WTC11 (cell line): ENCODE measurements around the gene GLG1. TPM values are rescaled to one million over a fixed set of nuclear protein-coding genes. Genes with fewer than 3 reads are reported as not detected.
"Not testable (repeated sequence)": the region's sequence is repeated elsewhere in the genome, so short reads cannot be mapped to it uniquely, and the experiment has no call there.

Source experiments
- ATAC-seq: fragments of 200-7000 bp; cut with Tn5 transposase; 2 replicates; pipeline ENCODE4 v1.10.0; 2021; ENCODE audit warnings: mild to moderate bottlenecking, moderate library complexity
- CTCF ChIA-PET: fragments of 300-600 bp; sonication (Branson Sonifier 250); formaldehyde crosslinking; loops from one replicate; lab custom pipeline; 2021; ENCODE audit warnings: antibody characterized with exemption; lab: Charles Lee
- POLR2A ChIA-PET: fragments of 350-600 bp; sonication (Branson Sonifier 250); formaldehyde crosslinking; loops from one replicate; lab custom pipeline; 2021; ENCODE audit warnings: antibody characterized with exemption; lab: Charles Lee
- DNase-seq: peaks from one replicate; pipeline ENCODE4 v3.0.0; 2021; ENCODE audit warnings: low spot score
- H3K27ac Mint-ChIP-seq: 2 replicates; pipeline ENCODE4 v1.8.0; 2021; ENCODE audit warnings: mixed read lengths
- H3K27me3 Mint-ChIP-seq: 2 replicates; pipeline ENCODE4 v1.8.0; 2021; ENCODE audit warnings: low read depth, mild to moderate bottlenecking, moderate library complexity, mixed read lengths
- H3K36me3 Mint-ChIP-seq: 2 replicates; pipeline ENCODE4 v1.8.0; 2021; ENCODE audit warnings: mixed read lengths
- H3K4me1 Mint-ChIP-seq: 2 replicates; pipeline ENCODE4 v1.8.0; 2022; ENCODE audit warnings: mixed read lengths
- H3K4me3 Mint-ChIP-seq: 2 replicates; pipeline ENCODE4 v1.8.0; 2021; ENCODE audit warnings: mild to moderate bottlenecking, moderate library complexity, mixed read lengths
- H3K9me3 Mint-ChIP-seq: 2 replicates; pipeline ENCODE4 v1.8.0; 2021; ENCODE audit warnings: mixed read lengths
- FOXP1 ChIP-seq: sonication (generic); formaldehyde crosslinking; IDR thresholded peaks from 2 replicates; pipeline ENCODE4 v1.8.0; 2022; ENCODE audit warnings: missing genetic modification reagents, mild to moderate bottlenecking, moderate library complexity, borderline replicate concordance
- GABPB1 ChIP-seq: sonication (generic); formaldehyde crosslinking; IDR thresholded peaks from 2 replicates; pipeline ENCODE4 v1.8.1; 2023; ENCODE audit warnings: mild to moderate bottlenecking, missing genetic modification reagents
- NR3C1 ChIP-seq: sonication (generic); formaldehyde crosslinking; conservative IDR thresholded peaks from 2 replicates; pipeline ENCODE4 v1.8.1; 2023; ENCODE audit warnings: low read depth, mild to moderate bottlenecking, missing genetic modification reagents
- SP1 ChIP-seq: sonication (generic); formaldehyde crosslinking; conservative IDR thresholded peaks from 2 replicates; pipeline ENCODE4 v1.8.1; 2022; ENCODE audit warnings: missing genetic modification reagents
- ZNF121 ChIP-seq: sonication (generic); formaldehyde crosslinking; IDR thresholded peaks from 2 replicates; pipeline ENCODE4 v1.8.0; 2023; ENCODE audit warnings: missing genetic modification reagents
- ZNF317 ChIP-seq: sonication (generic); formaldehyde crosslinking; IDR thresholded peaks from 2 replicates; pipeline ENCODE4 v1.8.1; 2023; ENCODE audit warnings: low read depth, mild to moderate bottlenecking, moderate library complexity, missing genetic modification reagents, borderline replicate concordance
- total RNA-seq: library from RNA; stranded (reverse); gene quantifications from 3 replicates; pipeline ENCODE4 v1.2.3, GENCODE V29; 2021
- TF ChIP-seq, protein P1 (sequence below): sonication (generic); formaldehyde crosslinking; IDR thresholded peaks from 2 replicates; pipeline ENCODE4 v1.8.1; 2022; ENCODE audit warnings: mild to moderate bottlenecking, moderate library complexity, missing genetic modification reagents
- TF ChIP-seq, protein P2 (sequence below): sonication (generic); formaldehyde crosslinking; IDR thresholded peaks from 2 replicates; pipeline ENCODE4 v1.8.0; 2023; ENCODE audit warnings: missing genetic modification reagents
- TF ChIP-seq, protein P3 (sequence below): sonication (generic); formaldehyde crosslinking; IDR thresholded peaks from 2 replicates; pipeline ENCODE4 v1.8.0; 2022; ENCODE audit warnings: mild to moderate bottlenecking, missing genetic modification reagents
- TF ChIP-seq, protein P4 (sequence below): sonication (generic); formaldehyde crosslinking; IDR thresholded peaks from 2 replicates; pipeline ENCODE4 v1.8.0; 2023; ENCODE audit warnings: mild to moderate bottlenecking, missing genetic modification reagents
- TF ChIP-seq, protein P5 (sequence below): sonication (generic); formaldehyde crosslinking; IDR thresholded peaks from 2 replicates; pipeline ENCODE4 v1.8.0; 2022; ENCODE audit warnings: mild to moderate bottlenecking, missing genetic modification reagents

The GLG1 gene
- total RNA-seq, 1 experiment from 2014 or later, result 156 TPM

- no peak for TF ChIP-seq ZNF121 (CRISPR knock-in tag)
Observed at GRCh38 chr16:74606521-74607309, at the start of gene GLG1 (continued).

DNA sequence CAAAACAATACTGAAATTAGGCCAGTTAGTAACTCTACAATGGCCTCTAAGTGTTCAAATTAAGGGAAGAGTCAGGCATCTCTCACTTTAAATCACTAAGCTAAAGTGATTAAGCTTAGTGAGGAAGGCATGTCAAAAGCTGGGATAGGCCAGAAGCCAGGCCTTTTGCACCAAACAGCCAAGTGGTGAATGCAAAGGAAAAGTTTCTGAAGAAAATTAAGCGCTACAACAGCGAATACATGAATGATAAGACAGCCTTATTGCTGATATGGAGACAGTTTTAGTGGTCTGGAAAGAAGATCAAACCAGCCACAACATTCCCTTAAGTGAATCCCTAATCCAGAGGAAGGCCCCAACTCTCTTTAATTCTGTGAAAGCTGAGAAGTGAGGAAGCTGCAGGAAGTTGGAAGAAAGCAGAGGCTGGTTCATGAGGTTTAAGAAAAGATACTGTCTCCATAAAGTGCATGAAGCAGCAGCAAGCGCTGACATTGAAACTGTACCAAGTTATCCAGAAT, 47.7 kb upstream of the GLG1 start:
- no peak for ATAC-seq
- peak overlapping the region; percentile 49; the same call in 1 of the 2 replicates for H3K27ac Mint-ChIP-seq
- no peak for DNase-seq
- TF ChIP-seq, protein P1, sequence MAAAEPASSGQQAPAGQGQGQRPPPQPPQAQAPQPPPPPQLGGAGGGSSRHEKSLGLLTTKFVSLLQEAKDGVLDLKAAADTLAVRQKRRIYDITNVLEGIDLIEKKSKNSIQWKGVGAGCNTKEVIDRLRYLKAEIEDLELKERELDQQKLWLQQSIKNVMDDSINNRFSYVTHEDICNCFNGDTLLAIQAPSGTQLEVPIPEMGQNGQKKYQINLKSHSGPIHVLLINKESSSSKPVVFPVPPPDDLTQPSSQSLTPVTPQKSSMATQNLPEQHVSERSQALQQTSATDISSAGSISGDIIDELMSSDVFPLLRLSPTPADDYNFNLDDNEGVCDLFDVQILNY, result no peak
- no peak for TF ChIP-seq SP1 (CRISPR knock-in tag)
- TF ChIP-seq, protein P2, sequence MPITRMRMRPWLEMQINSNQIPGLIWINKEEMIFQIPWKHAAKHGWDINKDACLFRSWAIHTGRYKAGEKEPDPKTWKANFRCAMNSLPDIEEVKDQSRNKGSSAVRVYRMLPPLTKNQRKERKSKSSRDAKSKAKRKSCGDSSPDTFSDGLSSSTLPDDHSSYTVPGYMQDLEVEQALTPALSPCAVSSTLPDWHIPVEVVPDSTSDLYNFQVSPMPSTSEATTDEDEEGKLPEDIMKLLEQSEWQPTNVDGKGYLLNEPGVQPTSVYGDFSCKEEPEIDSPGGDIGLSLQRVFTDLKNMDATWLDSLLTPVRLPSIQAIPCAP (CRISPR knock-in tag), result no peak
- POLR2A ChIA-PET, result no interaction called here
- H3K27me3 Mint-ChIP-seq, result no peaks in the 10 kb centered on the region
- peaks cover 70% of the 10 kb centered on the region for H3K36me3 Mint-ChIP-seq
- no peaks in the 10 kb centered on the region for H3K4me1 Mint-ChIP-seq
- H3K9me3 Mint-ChIP-seq, result no peaks in the 10 kb centered on the region
- CTCF ChIA-PET, result no interaction called here
- no peak overlapping the region for H3K4me3 Mint-ChIP-seq

DNA sequence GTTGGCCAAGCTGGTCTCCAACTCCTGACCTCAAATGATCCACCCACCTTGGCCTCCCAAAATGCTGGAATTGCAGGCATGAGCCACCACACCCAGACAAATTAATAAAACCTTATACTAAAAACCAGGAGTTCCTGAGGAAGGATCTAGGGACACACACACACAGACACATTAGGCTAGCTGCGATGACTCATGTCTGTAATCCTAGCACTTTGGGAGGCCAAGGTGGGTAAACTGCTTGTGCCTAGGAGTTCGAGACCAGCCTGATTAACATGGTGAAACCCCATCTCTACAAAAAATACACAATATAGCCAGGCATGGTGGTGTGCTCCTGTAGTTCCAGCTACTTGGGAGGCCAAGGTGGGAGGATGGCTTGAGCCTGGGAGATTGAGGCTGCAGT, 46.0 kb upstream of the GLG1 start:
- CTCF ChIA-PET, DNase-seq, H3K27me3 Mint-ChIP-seq, H3K9me3 Mint-ChIP-seq, ATAC-seq, H3K4me1 Mint-ChIP-seq, POLR2A ChIA-PET, H3K4me3 Mint-ChIP-seq: not testable (repeated sequence)
- Mint-ChIP-seq H3K27ac (peak overlapping the region; percentile 74; the same call in 1 of the 2 replicates), H3K36me3 (peaks cover 64% of the 10 kb centered on the region)

DNA sequence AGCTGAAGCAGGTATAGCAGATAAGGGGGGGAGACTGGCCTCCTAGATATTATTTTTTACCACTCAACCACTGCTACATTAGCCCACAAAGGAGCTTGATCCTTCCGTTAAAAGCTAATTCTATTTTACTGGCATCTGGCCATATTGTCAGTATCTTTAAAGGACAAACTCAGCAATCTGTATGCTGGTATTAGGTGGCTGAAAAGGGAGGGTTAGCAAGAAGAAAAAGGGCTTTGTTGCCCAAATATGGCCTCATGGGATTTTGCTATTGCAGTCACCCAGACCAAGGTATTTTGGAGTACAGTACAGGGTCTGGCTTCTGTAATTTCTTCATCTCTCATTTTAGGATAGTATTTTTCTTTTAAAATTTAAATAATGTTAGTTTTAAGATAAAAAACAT, 45.3 kb upstream of the GLG1 start:
- ATAC-seq, result no peak
- Mint-ChIP-seq H3K36me3 (peaks cover 61% of the 10 kb centered on the region), H3K27ac (no peak overlapping the region), H3K27me3 (no peaks in the 10 kb centered on the region), H3K4me1 (no peaks in the 10 kb centered on the region), H3K4me3 (no peak overlapping the region), H3K9me3 (no peaks in the 10 kb centered on the region)
- DNase-seq, result no peak
- CTCF ChIA-PET, result interaction anchor here (1.1 to 1.8 kb wide), 3 partner anchors 15 to 210 kb away, joined by 3 to 11 read pairs (median 5); partner anchors contain the start of gene RFWD3
- POLR2A ChIA-PET, result no interaction called here
- TF ChIP-seq ZNF317 (CRISPR knock-in tag) (no peak), FOXP1 (CRISPR knock-in tag) (no peak), GABPB1 (CRISPR knock-in tag) (no peak), NR3C1 (no peak)
- TF ChIP-seq, protein P3, sequence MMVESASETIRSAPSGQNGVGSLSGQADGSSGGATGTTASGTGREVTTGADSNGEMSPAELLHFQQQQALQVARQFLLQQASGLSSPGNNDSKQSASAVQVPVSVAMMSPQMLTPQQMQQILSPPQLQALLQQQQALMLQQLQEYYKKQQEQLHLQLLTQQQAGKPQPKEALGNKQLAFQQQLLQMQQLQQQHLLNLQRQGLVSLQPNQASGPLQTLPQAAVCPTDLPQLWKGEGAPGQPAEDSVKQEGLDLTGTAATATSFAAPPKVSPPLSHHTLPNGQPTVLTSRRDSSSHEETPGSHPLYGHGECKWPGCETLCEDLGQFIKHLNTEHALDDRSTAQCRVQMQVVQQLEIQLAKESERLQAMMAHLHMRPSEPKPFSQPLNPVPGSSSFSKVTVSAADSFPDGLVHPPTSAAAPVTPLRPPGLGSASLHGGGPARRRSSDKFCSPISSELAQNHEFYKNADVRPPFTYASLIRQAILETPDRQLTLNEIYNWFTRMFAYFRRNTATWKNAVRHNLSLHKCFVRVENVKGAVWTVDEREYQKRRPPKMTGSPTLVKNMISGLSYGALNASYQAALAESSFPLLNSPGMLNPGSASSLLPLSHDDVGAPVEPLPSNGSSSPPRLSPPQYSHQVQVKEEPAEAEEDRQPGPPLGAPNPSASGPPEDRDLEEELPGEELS (CRISPR knock-in tag), result no peak
- TF ChIP-seq, protein P4, sequence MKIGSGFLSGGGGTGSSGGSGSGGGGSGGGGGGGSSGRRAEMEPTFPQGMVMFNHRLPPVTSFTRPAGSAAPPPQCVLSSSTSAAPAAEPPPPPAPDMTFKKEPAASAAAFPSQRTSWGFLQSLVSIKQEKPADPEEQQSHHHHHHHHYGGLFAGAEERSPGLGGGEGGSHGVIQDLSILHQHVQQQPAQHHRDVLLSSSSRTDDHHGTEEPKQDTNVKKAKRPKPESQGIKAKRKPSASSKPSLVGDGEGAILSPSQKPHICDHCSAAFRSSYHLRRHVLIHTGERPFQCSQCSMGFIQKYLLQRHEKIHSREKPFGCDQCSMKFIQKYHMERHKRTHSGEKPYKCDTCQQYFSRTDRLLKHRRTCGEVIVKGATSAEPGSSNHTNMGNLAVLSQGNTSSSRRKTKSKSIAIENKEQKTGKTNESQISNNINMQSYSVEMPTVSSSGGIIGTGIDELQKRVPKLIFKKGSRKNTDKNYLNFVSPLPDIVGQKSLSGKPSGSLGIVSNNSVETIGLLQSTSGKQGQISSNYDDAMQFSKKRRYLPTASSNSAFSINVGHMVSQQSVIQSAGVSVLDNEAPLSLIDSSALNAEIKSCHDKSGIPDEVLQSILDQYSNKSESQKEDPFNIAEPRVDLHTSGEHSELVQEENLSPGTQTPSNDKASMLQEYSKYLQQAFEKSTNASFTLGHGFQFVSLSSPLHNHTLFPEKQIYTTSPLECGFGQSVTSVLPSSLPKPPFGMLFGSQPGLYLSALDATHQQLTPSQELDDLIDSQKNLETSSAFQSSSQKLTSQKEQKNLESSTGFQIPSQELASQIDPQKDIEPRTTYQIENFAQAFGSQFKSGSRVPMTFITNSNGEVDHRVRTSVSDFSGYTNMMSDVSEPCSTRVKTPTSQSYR (CRISPR knock-in tag), result no peak
- TF ChIP-seq, protein P5, sequence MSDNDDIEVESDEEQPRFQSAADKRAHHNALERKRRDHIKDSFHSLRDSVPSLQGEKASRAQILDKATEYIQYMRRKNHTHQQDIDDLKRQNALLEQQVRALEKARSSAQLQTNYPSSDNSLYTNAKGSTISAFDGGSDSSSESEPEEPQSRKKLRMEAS (CRISPR knock-in tag), result no peak
